Stimulated activated CD4-positive, alpha-beta T cell treated with anti-CD3 and anti-CD28 coated beads, Interleukin-2, amount 100 ng/mL, for 24 hours (primary cell): ENCODE measurements around the gene TFAP2D.

Experiments
- DNase-seq, 2 donors: peaks; one replicate each; pipeline ENCODE4 v3.0.0-alpha.2; 2020

The TFAP2D gene

DNA sequence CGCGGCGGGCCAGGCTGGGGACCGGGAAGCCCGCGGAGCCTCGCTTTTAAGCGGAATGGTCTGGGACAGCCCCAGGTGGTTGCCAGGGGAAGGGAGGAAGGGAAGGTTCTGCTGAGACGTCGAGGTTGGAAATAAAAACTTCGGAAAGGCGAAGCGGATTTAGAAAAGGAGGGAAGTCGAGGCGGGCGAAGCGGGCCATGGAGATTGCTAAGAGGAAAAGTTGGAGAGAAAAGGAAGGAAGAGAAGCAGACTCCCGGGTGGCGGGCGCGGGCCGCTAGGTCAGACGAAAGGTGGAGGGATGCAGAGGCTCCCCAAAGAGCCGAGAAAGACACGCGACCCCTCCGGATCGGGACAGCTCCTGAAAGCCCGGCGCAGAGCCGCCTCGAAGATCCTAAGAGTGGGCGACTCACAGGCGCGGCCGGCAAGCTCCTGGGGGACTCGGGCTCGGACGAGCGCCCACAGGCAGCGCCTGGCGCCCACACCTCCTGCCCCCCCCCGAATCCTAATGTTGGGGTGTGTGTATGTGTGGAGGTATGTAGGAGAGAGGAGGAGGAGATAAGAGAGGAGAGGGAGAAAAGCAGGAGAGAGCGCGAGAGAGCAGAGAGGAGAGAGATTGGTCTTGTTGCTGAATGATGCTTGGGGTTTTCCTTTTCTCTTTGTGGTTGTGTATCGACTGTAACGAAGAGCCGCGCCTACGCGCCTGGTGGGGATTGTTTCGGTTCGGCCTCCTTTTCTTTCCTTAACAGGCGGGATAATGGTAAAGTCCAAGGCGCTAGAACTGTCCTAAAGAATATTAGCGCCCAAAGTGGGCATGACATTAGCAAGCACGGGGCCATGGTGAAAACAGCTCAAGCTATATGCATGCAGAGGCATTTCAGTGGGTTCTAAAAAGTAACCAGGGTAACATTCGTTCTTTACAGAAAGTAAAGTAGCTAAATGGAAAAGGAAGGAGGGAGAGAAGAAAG lies 106.9 kb downstream of the TFAP2D start:
- no peak for DNase-seq

DNA sequence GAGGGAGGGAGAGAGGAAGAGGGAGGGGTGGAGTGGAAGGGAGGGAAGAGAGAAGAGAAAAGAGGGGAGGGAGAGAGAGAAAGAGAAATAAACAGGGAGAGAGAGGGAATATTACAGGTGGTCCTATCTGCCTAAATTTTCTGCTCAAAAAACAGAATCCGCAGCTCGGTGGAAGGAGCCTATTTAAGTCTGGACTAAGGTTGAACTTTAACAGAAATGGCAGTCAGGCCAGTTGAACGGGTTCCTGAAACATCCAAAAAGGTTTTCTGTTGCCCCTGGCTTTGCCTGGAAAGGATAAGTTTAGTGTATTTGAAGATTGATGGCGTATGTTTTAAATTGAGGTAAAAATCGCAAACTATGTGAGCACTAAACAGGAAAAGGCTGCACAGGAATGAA lies 107.5 kb downstream of the TFAP2D start:
- no peak for DNase-seq

DNA sequence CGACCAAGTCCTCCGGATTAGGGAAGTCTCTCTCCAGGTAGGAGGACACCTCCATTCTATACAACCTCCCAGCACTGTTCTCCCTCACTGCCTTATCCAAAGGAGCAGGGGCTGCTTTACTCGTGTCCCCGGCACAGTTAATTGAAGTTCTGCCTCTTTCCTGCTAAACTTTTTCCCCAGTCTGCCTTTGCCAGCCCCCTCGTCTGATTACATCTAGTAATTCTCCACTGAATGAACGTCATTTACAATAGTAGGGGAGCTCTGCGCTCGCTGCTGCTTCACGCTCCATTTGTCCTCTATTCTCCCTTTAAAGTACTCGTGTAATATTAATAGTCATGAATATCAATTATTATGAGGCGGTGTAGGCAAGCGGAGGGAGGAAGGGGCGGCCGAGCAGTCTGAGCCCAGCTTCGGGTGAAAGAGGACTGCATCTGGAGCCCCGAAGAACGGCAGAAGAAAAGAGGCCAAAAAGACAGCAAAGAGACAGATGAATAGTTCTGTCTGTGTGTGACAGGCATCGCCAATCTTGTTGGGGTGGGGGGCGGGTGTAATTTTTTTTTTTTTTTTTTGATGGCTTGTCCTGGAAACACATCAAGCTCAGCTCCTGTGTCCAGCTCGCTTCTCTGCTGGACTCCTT lies 108.2 kb downstream of the TFAP2D start:
- no peak for DNase-seq

DNA sequence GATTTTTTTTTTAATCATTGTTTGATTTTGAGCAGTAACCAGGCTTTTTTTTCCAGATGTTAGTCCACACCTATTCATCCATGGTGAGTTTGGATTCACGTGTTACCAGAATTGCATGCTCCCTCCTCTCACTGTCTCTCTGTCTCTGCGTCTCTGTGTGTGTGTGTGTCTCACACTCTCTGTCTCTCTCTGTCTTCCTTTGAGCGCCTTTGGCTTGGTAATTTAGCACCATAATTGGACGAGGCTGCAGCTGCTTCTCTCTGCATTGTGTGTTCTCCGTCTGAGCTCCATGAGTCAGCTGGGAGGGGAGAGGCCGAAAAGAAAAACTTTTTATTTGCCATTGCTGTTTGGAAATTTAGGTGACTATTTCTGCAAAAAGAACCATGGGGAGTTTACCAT lies 108.8 kb downstream of the TFAP2D start:
- DNase-seq = no peak
